ENCODE results near the gene SPANXN4. TPM values are rescaled to one million over a fixed set of nuclear protein-coding genes. Genes with fewer than 3 reads are reported as not detected.

Gene SPANXN4
- total RNA-seq, 1 experiment from 2014 or later, result not detected

GRCh38 chrX:143017272-143017671 is 8.5 kb upstream of the SPANXN4 start:
- Histone ChIP-seq H2BK15ac (ENCODE audit: low read depth, low read length) (no peak overlapping the region), H3K4me1 (ENCODE audit: insufficient read depth, low read length) (no peaks in the 10 kb centered on the region), H3K14ac (ENCODE audit: insufficient read depth, low read length) (no peak overlapping the region), H2AK5ac (ENCODE audit: insufficient read length, low read length) (no peak overlapping the region), H4K5ac (ENCODE audit: insufficient read length, low read depth, low read length) (no peak overlapping the region), H3K23ac (ENCODE audit: insufficient read length, low read depth, low read length) (no peak overlapping the region), H3K23me2 (ENCODE audit: insufficient read length, low read depth, low read length, poor library complexity, severe bottlenecking) (no peaks in the 10 kb centered on the region), H3K27me3 (ENCODE audit: insufficient read depth, low read length) (no peaks in the 10 kb centered on the region), H3K9ac (ENCODE audit: extremely low read depth, insufficient read length, low read length) (no peak overlapping the region), H2BK20ac (ENCODE audit: low read depth, low read length, poor library complexity, severe bottlenecking) (no peak overlapping the region), H2BK120ac (ENCODE audit: low read depth, low read length, poor library complexity, severe bottlenecking) (no peak overlapping the region), H3K56ac (ENCODE audit: insufficient read length, low read depth, low read length) (no peak overlapping the region), H3K4ac (ENCODE audit: low read depth, low read length) (no peak overlapping the region), H3T11ph (ENCODE audit: low read length) (no peak overlapping the region), H2AFZ (ENCODE audit: low read length) (no peak overlapping the region), H2BK12ac (ENCODE audit: insufficient read length, low read depth, low read length) (no peak overlapping the region), H3K27ac (ENCODE audit: insufficient read length, low read depth, low read length) (no peak overlapping the region), H4K8ac (replicated peaks; ENCODE audit: insufficient read length, low read depth, low read length) (no peak overlapping the region), H2BK5ac (ENCODE audit: insufficient read length, low read length) (no peak overlapping the region), H3K4me2 (ENCODE audit: insufficient read depth, insufficient read length, low read length) (no peak overlapping the region), H3K79me1 (ENCODE audit: insufficient read depth, low read depth, low read length, poor library complexity, severe bottlenecking) (no peaks in the 10 kb centered on the region), H4K91ac (ENCODE audit: insufficient read length, low read depth, low read length) (no peak overlapping the region), H4K20me1 (ENCODE audit: control insufficient read depth, insufficient read depth, insufficient read length) (no peaks in the 10 kb centered on the region), H3K9me3 (ENCODE audit: control insufficient read depth, low read depth, low read length) (no peaks in the 10 kb centered on the region), H3K18ac (ENCODE audit: insufficient read length, low read depth, low read length) (no peak overlapping the region), H3K79me2 (ENCODE audit: insufficient read depth, low read length) (no peaks in the 10 kb centered on the region)
- no peak for DNase-seq
- peaks cover 0 to 3% (median 0%) of the 10 kb centered on the region in 3 experiments; a peak in 1 of 7 replicates for H3K36me3 Mint-ChIP-seq (ENCODE audit: insufficient read depth in 1 of 3, low read depth in 3 of 3)
- TF ChIP-seq CTCF (conservative IDR thresholded peaks at IDR 0.05), result no peak
- no CpG with 5 or more reads among the region's 2 CpGs for WGBS (ENCODE audit: extremely low coverage, insufficient read length, low lambda C conversion rate)
- H3K4me1 Mint-ChIP-seq, result no peaks in the 10 kb centered on the region
- no peak overlapping the region for H3K27ac Mint-ChIP-seq
- H3K4me3 Mint-ChIP-seq, result no peak overlapping the region
- H3K9me3 Mint-ChIP-seq, result peaks cover 75 to 84% of the 10 kb centered on the region in 2 experiments
- H3K27me3 Mint-ChIP-seq (ENCODE audit: low read depth), result no peaks in the 10 kb centered on the region
